ENCODE measurements around the gene COMT. TPM values are rescaled to one million over a fixed set of nuclear protein-coding genes. Genes with fewer than 3 reads are reported as not detected.

COMT gene
- polyA plus RNA-seq, 1 experiment, result 332 TPM

GRCh38 chr22:20004464-20004863, 62.9 kb downstream of the COMT start:
- Histone ChIP-seq H3K36me3 (ENCODE audit: control insufficient read depth, insufficient read depth, low read length) (no peaks in the 10 kb centered on the region), H3K27me3 (ENCODE audit: control insufficient read depth, insufficient read depth, low read length) (no peaks in the 10 kb centered on the region; the same call in 1 of the 2 replicates), H3K4me3 (ENCODE audit: low read depth, low read length) (no peak overlapping the region)
- ChIA-PET CTCF (interaction anchor here (0.6 kb wide), 1 partner anchor 243 kb away, joined by 4 read pairs; no protein-coding TSS in a partner anchor), POLR2A (no interaction called here)
- DNase-seq (ENCODE audit: low read depth), result no peak
- TF ChIP-seq CTCF (IDR thresholded peaks at IDR 0.05; ENCODE audit: insufficient read depth, low read depth, low read length), result no peak

- ChIA-PET POLR2A (no interaction called here), CTCF (no interaction called here)
- no peak for TF ChIP-seq CTCF (IDR thresholded peaks at IDR 0.05; ENCODE audit: insufficient read depth, low read depth, low read length)
- no peak for DNase-seq (ENCODE audit: low read depth)
- no peaks in the 10 kb centered on the region; the same call in 1 of the 2 replicates for H3K27me3 ChIP-seq (ENCODE audit: control insufficient read depth, insufficient read depth, low read length)
- no peak overlapping the region for H3K4me3 ChIP-seq (ENCODE audit: low read depth, low read length)
- no peaks in the 10 kb centered on the region for H3K36me3 ChIP-seq (ENCODE audit: control insufficient read depth, insufficient read depth, low read length)
Observed at GRCh38 chr22:20008221-20008995, 66.8 kb downstream of the COMT start.

DNA sequence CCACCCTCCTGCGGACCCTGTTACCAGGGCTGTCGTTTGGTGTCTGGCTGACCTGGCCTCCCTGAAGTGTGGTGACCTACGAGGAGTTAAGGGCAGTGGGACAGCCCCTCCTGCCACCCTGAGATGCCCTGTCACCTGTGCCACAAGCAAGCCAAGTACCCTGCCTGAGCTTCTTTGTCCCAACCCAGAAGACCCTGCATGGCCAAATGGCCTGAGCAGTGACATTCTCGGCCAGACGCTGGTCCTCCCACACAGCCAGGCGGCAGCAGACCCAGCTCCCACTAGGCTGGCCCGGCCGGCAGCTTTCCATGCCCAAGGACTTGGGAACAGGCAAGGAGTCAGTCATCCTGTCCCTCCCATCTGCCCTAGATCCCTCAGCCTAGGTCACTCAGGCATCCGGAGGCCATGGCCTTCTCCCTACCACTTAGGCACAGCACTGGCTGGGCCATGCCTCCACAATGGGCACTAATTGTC, 67.5 kb downstream of the COMT start:
- H3K4me3 ChIP-seq (ENCODE audit: low read depth, low read length), result no peak overlapping the region
- DNase-seq (ENCODE audit: low read depth), result no peak
- CTCF ChIA-PET, result no interaction called here
- no peaks in the 10 kb centered on the region for H3K36me3 ChIP-seq (ENCODE audit: control insufficient read depth, insufficient read depth, low read length)
- H3K27me3 ChIP-seq (ENCODE audit: control insufficient read depth, insufficient read depth, low read length), result no peaks in the 10 kb centered on the region; the same call in 1 of the 2 replicates
- POLR2A ChIA-PET, result no interaction called here
- TF ChIP-seq CTCF (IDR thresholded peaks at IDR 0.05; ENCODE audit: insufficient read depth, low read depth, low read length), result no peak

DNA sequence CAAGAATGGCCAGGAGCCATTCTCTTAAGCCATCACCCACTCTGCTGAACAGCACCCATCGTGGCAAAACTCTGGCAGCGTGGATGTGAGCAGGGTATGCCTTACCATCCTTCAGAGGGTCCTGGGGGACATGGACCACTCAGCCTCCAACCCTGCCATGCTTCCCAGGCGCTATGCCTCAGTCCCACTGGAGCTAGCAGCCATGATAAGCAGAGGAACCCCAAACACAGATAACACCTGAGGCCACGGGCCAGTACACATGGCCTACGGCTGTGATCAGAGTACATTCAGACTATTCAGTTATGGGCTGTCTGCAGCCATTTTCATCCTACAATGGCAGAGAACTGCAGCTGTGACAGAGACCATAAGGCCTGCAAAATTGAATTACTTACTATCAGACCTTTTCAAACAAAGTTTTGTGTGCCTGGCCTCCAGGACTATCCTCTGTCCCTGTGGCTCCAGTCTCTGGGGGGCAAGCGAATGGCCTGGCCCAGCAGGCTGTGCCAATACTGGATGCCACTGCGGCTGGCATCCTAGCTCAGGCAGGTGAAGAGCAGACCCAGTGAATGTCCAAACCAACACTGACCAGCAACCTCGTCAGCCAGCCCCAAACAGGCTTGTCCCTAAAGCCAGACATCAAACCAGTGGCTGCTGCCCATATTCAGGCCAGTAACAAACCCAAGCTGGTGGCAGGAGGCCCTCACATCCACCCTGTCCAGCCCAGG, 68.2 kb downstream of the COMT start:
- POLR2A ChIA-PET, result no interaction called here
- no peak for DNase-seq (ENCODE audit: low read depth)
- CTCF ChIA-PET, result interaction anchor here (0.8 kb wide), 1 partner anchor 12 kb away, joined by 3 read pairs; no protein-coding TSS in a partner anchor
- Histone ChIP-seq H3K27me3 (ENCODE audit: control insufficient read depth, insufficient read depth, low read length) (no peaks in the 10 kb centered on the region; the same call in 1 of the 2 replicates), H3K4me3 (ENCODE audit: low read depth, low read length) (no peak overlapping the region), H3K36me3 (ENCODE audit: control insufficient read depth, insufficient read depth, low read length) (no peaks in the 10 kb centered on the region)
- no peak for TF ChIP-seq CTCF (IDR thresholded peaks at IDR 0.05; ENCODE audit: insufficient read depth, low read depth, low read length)

Measured in BJ (cell line).